A172 (cell line): ENCODE results near the gene PRKAR1A. TPM values are rescaled to one million over a fixed set of nuclear protein-coding genes. Genes with fewer than 3 reads are reported as not detected.

Experiments
- DNase-seq: peaks from one replicate; pipeline ENCODE4 v3.0.0-alpha.2; 2015; ENCODE audit warnings: low spot score
- total RNA-seq: library from RNA; depleted of rRNA; stranded (reverse); fragments of >200 nt; shearing (Covaris generic); gene quantifications from 2 replicates; pipeline ENCODE4 v1.2.3, GENCODE V29; 2014

The PRKAR1A gene
- total RNA-seq, 1 experiment from 2014 or later: 301 TPM

- no peak for DNase-seq
These were observed 30.7 kb downstream of the PRKAR1A start for GRCh38 chr17:68542698-68543463.

- DNase-seq: no peak
These were observed 32.1 kb downstream of the PRKAR1A start for GRCh38 chr17:68544111-68544915.

DNA sequence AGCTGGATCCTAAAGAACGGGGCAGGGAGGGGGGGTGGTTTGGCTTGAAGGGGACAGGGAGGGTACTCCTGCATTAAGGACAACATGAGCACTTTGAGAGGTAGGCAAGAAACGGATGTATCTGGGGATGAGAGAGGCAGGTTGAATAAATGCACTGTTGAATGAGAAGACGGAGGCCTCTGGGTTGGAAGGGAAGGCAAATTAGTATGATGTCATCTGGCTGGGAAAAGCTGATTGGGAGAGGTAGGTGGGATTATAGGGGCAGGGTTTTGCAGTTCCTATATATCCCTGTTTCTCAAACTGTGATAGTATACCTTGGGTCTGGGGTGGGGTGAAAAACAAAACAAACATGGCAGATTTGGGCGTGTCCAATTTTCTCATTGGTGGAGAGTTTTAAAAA, 44.3 kb downstream of the PRKAR1A start:
- DNase-seq: no peak

DNA sequence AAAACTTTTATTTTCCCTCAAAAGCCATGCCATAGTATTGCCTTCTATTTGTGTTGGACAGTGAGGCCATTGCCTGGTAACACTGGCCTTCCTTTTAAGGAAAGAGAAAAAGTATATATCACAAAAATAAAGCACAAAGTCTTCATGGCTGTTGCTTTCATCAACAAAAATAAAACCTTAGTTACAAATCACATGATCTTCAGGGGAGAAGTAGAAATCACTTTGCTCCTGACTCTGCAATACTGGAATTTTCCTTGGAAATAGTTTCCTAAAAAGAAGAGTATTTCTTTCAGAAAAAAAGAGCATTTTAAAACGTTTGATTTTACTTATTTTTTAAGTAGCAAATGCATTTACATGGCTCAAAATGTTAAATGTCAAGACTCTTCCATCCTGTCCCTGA, 47.1 kb downstream of the PRKAR1A start:
- DNase-seq: no peak

DNA sequence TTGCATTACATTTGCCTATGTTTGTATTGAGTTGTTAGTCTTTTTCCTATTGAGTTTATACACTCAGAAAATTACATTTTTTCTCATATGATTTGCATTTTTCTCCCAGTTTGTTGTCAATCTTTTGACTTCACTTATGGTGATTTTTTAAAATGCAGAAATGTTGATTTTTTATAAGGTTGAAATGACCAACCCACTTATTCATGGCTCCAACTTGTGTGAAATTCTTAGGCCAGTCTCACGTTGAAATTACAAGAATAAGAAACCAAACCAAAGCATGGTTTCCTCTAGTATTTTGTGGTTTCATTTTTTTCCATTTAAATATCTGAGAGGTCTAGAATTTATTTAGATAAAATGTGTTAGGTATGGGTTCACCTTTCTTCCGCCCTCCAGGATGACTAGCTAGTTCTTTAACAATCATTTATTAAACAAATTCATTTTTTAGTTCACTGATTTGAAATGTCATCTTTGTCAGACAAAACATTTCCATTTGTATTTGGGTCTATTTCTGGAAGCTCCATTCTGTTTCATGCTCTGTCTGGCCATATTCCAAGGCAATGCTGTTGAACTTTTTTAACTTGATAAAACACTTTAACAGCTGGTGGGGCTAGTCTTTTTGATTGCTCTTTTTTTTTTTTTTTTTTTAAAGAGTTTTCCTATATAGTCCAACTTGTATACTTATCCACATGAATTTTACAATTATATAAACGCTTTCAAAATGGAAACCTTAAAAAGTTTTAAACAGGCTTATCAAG, 48.9 kb downstream of the PRKAR1A start:
- DNase-seq: no peak

- no peak for DNase-seq
These were observed 50.5 kb downstream of the PRKAR1A start for GRCh38 chr17:68562736-68563135.

GRCh38 chr17:68564415-68565111, 52.3 kb downstream of the PRKAR1A start:
- DNase-seq: no peak

- DNase-seq: no peak
These were observed 53.6 kb downstream of the PRKAR1A start for GRCh38 chr17:68565661-68566441.

DNA sequence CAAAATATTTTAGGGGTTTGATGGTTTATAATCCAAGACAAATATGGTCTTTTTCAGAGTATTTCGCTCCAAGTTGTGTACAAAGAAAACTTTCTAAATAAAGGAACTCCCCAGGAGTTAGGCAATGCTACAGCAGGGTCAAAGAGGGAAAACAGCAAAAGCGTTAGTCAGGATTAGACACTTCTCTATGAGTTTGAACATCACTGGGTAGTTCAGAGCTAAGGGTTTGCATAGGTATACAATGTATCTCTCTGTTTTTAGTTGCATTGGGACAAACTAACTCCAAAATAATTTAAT, 54.2 kb downstream of the PRKAR1A start:
- no peak for DNase-seq

DNA sequence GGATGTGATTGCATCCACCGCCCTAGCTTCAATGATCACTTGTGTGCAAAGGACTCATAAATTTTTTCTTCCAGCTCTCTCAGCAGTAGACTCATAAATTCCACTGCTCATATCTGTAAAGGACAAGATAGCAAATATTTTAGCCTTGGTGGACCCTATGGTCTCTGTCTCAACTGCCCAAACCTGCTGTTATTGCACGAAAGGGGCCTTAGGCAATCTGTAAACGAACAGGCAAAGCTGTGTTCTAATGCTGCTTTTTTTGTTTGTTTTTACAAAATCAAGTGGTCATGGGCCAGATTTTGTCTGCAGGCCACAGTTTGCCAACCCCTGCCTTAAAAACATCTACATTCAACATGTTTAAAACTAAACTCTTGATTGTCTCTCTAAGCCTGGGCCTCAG, 54.8 kb downstream of the PRKAR1A start:
- no peak for DNase-seq

DNA sequence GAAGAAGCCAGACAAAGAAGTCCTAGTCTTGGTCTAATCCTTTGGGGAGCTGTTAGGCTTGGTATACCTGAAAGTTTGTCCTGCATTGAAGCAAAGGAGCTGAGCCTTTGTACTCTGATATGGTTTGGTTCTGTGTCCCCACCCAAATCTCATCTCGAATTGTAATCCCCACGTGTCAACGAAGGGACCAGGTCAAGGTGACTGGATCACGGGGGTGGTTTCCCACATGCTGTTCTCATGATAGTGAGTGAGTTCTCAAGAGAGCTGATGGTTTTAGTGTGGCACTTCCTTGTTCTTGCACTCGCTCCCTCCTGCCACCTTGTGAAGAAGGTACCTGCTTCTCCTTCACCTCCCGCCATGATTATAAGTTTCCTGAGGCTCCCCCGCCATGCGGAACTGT, 55.4 kb downstream of the PRKAR1A start:
- no peak for DNase-seq

DNA sequence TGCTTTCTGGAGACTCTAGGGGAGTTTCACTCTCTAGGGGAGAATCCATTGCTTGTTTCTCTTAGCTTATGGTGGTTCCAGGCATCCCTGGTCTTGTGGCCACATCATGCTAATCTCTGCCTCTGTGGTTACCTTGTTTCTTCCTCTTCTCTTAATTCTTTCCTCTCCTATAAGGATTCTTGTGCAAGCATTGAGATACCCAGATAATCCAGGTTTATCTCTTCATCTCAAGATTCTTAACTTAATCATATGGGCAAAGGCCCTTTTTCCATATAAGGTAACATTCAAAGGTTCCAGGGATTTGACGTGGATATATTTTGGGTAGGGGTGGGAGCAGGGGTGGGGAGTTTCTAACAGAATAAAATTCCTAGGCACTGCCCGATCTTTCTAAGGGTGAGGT, 56.4 kb downstream of the PRKAR1A start:
- DNase-seq: no peak

GRCh38 chr17:68569346-68569745, 57.1 kb downstream of the PRKAR1A start:
- no peak for DNase-seq

- no peak for DNase-seq
These were observed 58.3 kb downstream of the PRKAR1A start for GRCh38 chr17:68570526-68570925.

- DNase-seq: no peak
These were observed 60.1 kb downstream of the PRKAR1A start for GRCh38 chr17:68572138-68572842.

DNA sequence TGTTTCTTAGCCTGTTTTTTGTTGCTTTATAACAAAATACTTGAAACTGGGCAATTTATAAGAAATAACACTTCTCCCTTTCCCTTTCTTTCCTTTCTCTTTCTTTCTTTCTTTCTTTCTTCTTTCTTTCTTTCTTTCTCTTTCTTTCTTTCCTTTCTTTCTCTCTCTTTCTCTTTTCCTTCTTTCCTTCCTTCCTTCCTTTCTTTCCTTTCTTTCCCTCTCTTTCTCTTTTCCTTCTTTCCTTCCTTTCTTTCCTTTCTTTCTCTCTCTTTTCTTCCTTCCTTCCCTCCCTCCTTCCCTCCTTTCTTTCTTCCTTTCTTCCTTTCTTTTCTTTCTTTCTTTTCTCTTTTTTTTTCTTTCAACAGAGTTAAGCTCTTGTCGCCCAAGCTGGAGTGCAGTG, 61.1 kb downstream of the PRKAR1A start:
- DNase-seq: no peak

GRCh38 chr17:68576137-68576536, 63.9 kb downstream of the PRKAR1A start:
- DNase-seq: no peak

DNA sequence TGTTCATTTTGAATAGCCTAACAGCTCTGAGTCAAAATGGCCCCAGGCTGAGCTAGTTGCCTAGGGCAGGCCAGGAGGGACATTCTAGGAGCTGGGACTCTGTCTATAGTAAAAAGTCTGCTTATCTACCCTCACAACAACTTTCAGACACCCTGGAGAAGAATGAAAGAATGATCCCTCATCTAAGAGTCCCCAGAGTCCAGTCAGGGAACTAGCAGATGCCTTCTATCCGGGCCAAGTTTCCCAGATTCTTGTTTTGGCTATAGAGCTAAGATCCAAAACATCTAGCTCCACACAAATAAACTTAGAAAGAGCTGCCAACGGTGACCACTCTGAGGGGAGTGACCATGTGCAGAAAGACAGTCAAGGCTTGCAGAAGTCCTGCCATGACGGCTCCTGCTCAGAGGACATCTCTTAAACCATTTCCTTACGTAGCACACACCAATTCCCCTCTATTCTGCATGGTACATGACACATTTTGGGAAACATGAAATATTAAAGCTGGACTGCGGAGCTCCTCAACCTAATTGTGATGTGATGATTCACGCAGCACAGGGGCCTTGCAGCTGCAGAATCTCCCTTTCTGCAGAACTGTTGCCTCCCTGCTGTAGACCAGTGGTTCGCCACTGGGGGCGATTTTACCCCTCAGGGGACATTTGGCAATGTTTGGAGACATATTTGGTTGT, 64.7 kb downstream of the PRKAR1A start:
- no peak for DNase-seq

DNA sequence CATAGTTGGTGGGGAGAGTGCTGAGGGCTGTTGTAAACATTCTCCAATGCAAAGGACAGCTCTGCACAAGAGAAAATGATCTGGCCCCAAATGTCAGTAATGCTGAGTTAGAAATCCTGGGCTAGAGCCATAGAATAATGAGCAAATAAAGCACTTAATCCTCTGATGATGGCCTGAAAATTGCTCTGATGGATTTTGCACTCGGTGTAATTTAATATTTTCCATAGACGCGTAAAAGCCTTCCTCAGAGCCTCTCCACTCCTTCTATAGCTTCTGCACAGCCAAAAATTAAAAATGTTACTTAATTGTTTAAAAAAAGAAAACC, 65.2 kb downstream of the PRKAR1A start:
- DNase-seq: no peak

GRCh38 chr17:68578236-68578635, 66.0 kb downstream of the PRKAR1A start:
- no peak for DNase-seq
